A549 (cell line): Measurements from ENCODE around the gene BCL2L1. TPM values are rescaled to one million over a fixed set of nuclear protein-coding genes. Genes with fewer than 3 reads are reported as not detected.
A peak's percentile ranks its signal among the peaks of the same experiment; 100 is the strongest.

Experiments used
- ATAC-seq, 2 experiments: fragments of 200-7000 bp in 1 of 2; fragments of >200 bp in 1 of 2; cut with Nextera tagmentation in 1 of 2; cut with Tn5 transposase in 1 of 2; 3 replicates each; pipeline versions ENCODE4 v1.8.0 to v1.9.1; 2018 to 2020; ENCODE audit warnings: mild to moderate bottlenecking in 1 of 2, moderate library complexity in 1 of 2
- CTCF ChIA-PET: fragments of 300-600 bp; sonication (Branson Sonifier 250); formaldehyde crosslinking; extraction: SDS; loops from one replicate; lab custom pipeline; 2021; ENCODE audit warnings: antibody characterized with exemption, inconsistent platforms; lab: Yijun Ruan, JAX
- POLR2A ChIA-PET: fragments of 350-600 bp; formaldehyde crosslinking; extraction: SDS; loops from one replicate; lab custom pipeline; 2021; ENCODE audit warnings: antibody characterized with exemption, inconsistent platforms; lab: Yijun Ruan, JAX
- DNase-seq, 2 experiments: peaks; one replicate each; pipeline versions ENCODE4 v3.0.0 to v3.0.0-alpha.2; 2011 to 2016; ENCODE audit warnings: low read depth in 1 of 2, low spot score in 1 of 2
- FAIRE-seq: peaks from 2 replicates; lab custom pipeline; 2011; peaks lifted over from hg19 to GRCh38; lab: Jason Lieb, UNC
- H3K27ac ChIP-seq, 2 experiments: fragments of >200 bp; sonication (Bioruptor Twin); formaldehyde crosslinking; 3 replicates each; pipeline ENCODE4 v1.5.1; 2016 to 2017
- H3K4me1 ChIP-seq: fragments of >200 bp; sonication (Bioruptor Twin); formaldehyde crosslinking; 3 replicates; pipeline ENCODE4 v1.6.1; 2016
- H3K4me2 ChIP-seq: fragments of >200 bp; sonication (Bioruptor Twin); formaldehyde crosslinking; 3 replicates; pipeline ENCODE4 v1.6.1; 2016
- H3K4me3 ChIP-seq: fragments of >200 bp; sonication (Bioruptor Twin); formaldehyde crosslinking; 3 replicates; pipeline ENCODE4 v1.5.1; 2016
- H3K9me3 ChIP-seq: fragments of >200 bp; sonication (Bioruptor Twin); formaldehyde crosslinking; 3 replicates; pipeline ENCODE4 v1.6.1; 2016
- CBX8 ChIP-seq: fragments of 200-600 bp; sonication (generic); IDR thresholded peaks from 2 replicates; pipeline ENCODE4 v1.6.1; 2016
- CHD2 ChIP-seq: fragments of 150-350 bp; IDR thresholded peaks from 2 replicates; pipeline ENCODE4 v1.6.1; 2014; ENCODE audit warnings: low read length; ENCODE audit not compliant: partially characterized antibody
- CHD4 ChIP-seq: fragments of 200-600 bp; sonication (generic); IDR thresholded peaks from 2 replicates; pipeline ENCODE4 v1.6.1; 2016; ENCODE audit warnings: antibody characterized with exemption, mild to moderate bottlenecking, borderline replicate concordance
- EHMT2 ChIP-seq: fragments of 200-600 bp; sonication (generic); IDR thresholded peaks from 2 replicates; pipeline ENCODE4 v1.6.1; 2016; ENCODE audit warnings: antibody characterized with exemption, low read depth, mild to moderate bottlenecking, moderate library complexity
- ESRRA ChIP-seq: fragments of 150-350 bp; IDR thresholded peaks from 2 replicates; pipeline ENCODE4 v1.6.1; 2014; ENCODE audit warnings: mild to moderate bottlenecking, low read length, borderline replicate concordance
- FOSB ChIP-seq: fragments of 250-450 bp; sonication (Bioruptor Pico); IDR thresholded peaks from 2 replicates; pipeline ENCODE4 v1.5.0; 2020; ENCODE audit warnings: mild to moderate bottlenecking, moderate library complexity
- FOXS1 ChIP-seq: fragments of 250-450 bp; sonication (Bioruptor Pico); IDR thresholded peaks from 2 replicates; pipeline ENCODE4 v1.5.0; 2020; ENCODE audit warnings: mild to moderate bottlenecking, moderate library complexity
- HDAC2 ChIP-seq: fragments of 200-600 bp; sonication (generic); IDR thresholded peaks from 2 replicates; pipeline ENCODE4 v1.6.1; 2016
- HEYL ChIP-seq: fragments of 250-450 bp; sonication (Bioruptor Pico); IDR thresholded peaks from 2 replicates; pipeline ENCODE4 v1.8.0; 2021; ENCODE audit warnings: mild to moderate bottlenecking, moderate library complexity
- HOXB13 ChIP-seq: fragments of 250-450 bp; sonication (Bioruptor Pico); IDR thresholded peaks from 2 replicates; pipeline ENCODE4 v1.5.0; 2020; ENCODE audit warnings: low read depth, mild to moderate bottlenecking, moderate library complexity
- JUN ChIP-seq, 2 experiments: fragments of >200 bp; sonication (Bioruptor Twin); formaldehyde crosslinking; IDR thresholded peaks; 2 replicates in 1 of 2; 3 replicates in 1 of 2; pipeline ENCODE4 v1.6.1; 2016 to 2017
- KDM1A ChIP-seq: fragments of 200-600 bp; sonication (generic); IDR thresholded peaks from 2 replicates; pipeline ENCODE4 v1.6.1; 2016; ENCODE audit warnings: low read depth, mild to moderate bottlenecking
- MAFK ChIP-seq: fragments of 450-650 bp; IDR thresholded peaks from 2 replicates; pipeline ENCODE4 v1.6.1; 2014; ENCODE audit not compliant: partially characterized antibody
- MAZ ChIP-seq: fragments of 150-350 bp; IDR thresholded peaks from 2 replicates; pipeline ENCODE4 v1.6.1; 2014; ENCODE audit warnings: antibody characterized with exemption, low read depth, low read length, borderline replicate concordance
- MYC ChIP-seq: IDR thresholded peaks from 2 replicates; pipeline ENCODE4 v1.6.1; 2012; ENCODE audit warnings: mild to moderate bottlenecking, inconsistent platforms, low read length, improper control_type of control experiment, borderline replicate concordance
- POLR2A ChIP-seq: IDR thresholded peaks from 2 replicates; pipeline ENCODE4 v1.6.1; 2012; ENCODE audit warnings: mild to moderate bottlenecking, low read length
- POLR2AphosphoS2 ChIP-seq: conservative IDR thresholded peaks from 2 replicates; pipeline ENCODE4 v1.6.1; 2012; ENCODE audit warnings: low read length, improper control_type of control experiment, inconsistent platforms
- RARB ChIP-seq: fragments of 250-450 bp; sonication (Bioruptor Pico); IDR thresholded peaks from 2 replicates; pipeline ENCODE4 v1.8.0; 2021; ENCODE audit warnings: mild to moderate bottlenecking, moderate library complexity
- RFX5 ChIP-seq: fragments of 450-650 bp; IDR thresholded peaks from 2 replicates; pipeline ENCODE4 v1.7.1; 2014; ENCODE audit warnings: antibody characterized with exemption, mild to moderate bottlenecking, moderate library complexity
- SMC3 ChIP-seq: fragments of >200 bp; sonication (Bioruptor Twin); formaldehyde crosslinking; IDR thresholded peaks from 3 replicates; pipeline ENCODE4 v1.6.1; 2018; ENCODE audit warnings: inconsistent platforms
- TP53 ChIP-seq: fragments of 250-450 bp; sonication (Bioruptor Pico); IDR thresholded peaks from 2 replicates; pipeline ENCODE4 v1.5.0; 2021; ENCODE audit warnings: mild to moderate bottlenecking, moderate library complexity
- ZNF302 ChIP-seq: fragments of 250-450 bp; sonication (Bioruptor Pico); IDR thresholded peaks from 2 replicates; pipeline ENCODE4 v1.9.0; 2021; ENCODE audit warnings: inconsistent platforms, mild to moderate bottlenecking, moderate library complexity
- WGBS: methylation state at CpG from one replicate; pipeline ENCODE4 v1.1.6; 2017; ENCODE audit errors: missing lambda C conversion rate; 5-methylcytosine and 5-hydroxymethylcytosine counted together
- polyA plus RNA-seq, 4 experiments: library from polyadenylated mRNA; depleted of rRNA in 3 of 4; stranded (reverse); fragments of >200 nt; fragmentation: RNase III in 1 of 4; extraction: RNeasy Plus Mini Kit Qiagen cat#74134 plus additional on column Dnase treatment in 1 of 4; gene quantifications; 2 replicates in 3 of 4; 3 replicates in 1 of 4; pipeline ENCODE4 v1.2.3, GENCODE V29; 2011 to 2017
- TF ChIP-seq, protein P1 (sequence below): fragments of 150-350 bp; IDR thresholded peaks from 2 replicates; pipeline ENCODE4 v1.6.1; 2014; ENCODE audit warnings: low read depth, mild to moderate bottlenecking, low read length
- TF ChIP-seq, protein P2 (sequence below): IDR thresholded peaks from 2 replicates; pipeline ENCODE4 v1.6.1; 2012; ENCODE audit warnings: low read depth, borderline replicate concordance
- TF ChIP-seq, protein P3 (sequence below): fragments of 450-650 bp; IDR thresholded peaks from 2 replicates; pipeline ENCODE4 v1.6.1; 2014; ENCODE audit warnings: antibody characterized with exemption
- TF ChIP-seq, protein P4 (sequence below): fragments of 250-450 bp; sonication (Bioruptor Pico); IDR thresholded peaks from 2 replicates; pipeline ENCODE4 v1.5.0; 2021; ENCODE audit warnings: mild to moderate bottlenecking, moderate library complexity, borderline replicate concordance
- TF ChIP-seq, protein P5 (sequence below): IDR thresholded peaks from 2 replicates; pipeline ENCODE4 v1.6.1; 2012
- TF ChIP-seq, protein P6 (sequence below): fragments of 250-450 bp; sonication (Bioruptor Pico); IDR thresholded peaks from 2 replicates; pipeline ENCODE4 v1.5.0; 2020; ENCODE audit warnings: low read depth, mild to moderate bottlenecking, moderate library complexity

Gene BCL2L1
- polyA plus RNA-seq, 2 of the 4 experiments (the other 2 are of a cell fraction): 154 to 178 TPM

DNA sequence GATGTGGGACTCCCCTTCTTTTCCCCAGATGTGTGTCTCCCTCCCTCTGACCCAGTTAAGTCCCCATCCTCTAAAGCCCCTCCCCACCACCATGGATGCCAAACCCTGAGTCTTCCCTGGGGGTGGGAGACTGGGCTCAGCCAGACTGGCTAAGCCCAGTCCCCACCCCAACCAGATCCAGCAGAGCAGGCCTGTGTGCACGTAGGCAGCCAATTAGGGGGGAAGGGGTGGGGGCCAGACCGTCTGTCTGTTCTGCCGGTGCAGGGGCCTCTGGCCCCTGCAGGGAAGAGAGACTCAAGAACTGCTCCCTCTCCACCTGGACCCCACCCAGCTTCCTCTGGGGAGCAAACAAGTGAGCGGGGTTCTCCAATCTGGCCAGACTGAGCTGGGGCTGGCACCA is 84.4 kb downstream of the BCL2L1 start:
- 90% methylated on average over 2 of the region's 4 CpGs for WGBS
- Histone ChIP-seq H3K4me3 (no peak overlapping the region), H3K27ac (no peak overlapping the region), H3K4me1 (no peaks in the 10 kb centered on the region), H3K9me3 (no peaks in the 10 kb centered on the region), H3K4me2 (no peak overlapping the region)
- DNase-seq: no peak
- no peak for FAIRE-seq
- no peak for ATAC-seq
- no peak for TF ChIP-seq SMC3
- TF ChIP-seq MAFK: no peak
- no peak for TF ChIP-seq KDM1A
- TF ChIP-seq HEYL (CRISPR knock-in tag): no peak
- no peak for TF ChIP-seq CHD2
- TF ChIP-seq EHMT2: no peak
- TF ChIP-seq FOXS1 (CRISPR knock-in tag): no peak
- no peak for TF ChIP-seq MAZ
- TF ChIP-seq, protein P1, sequence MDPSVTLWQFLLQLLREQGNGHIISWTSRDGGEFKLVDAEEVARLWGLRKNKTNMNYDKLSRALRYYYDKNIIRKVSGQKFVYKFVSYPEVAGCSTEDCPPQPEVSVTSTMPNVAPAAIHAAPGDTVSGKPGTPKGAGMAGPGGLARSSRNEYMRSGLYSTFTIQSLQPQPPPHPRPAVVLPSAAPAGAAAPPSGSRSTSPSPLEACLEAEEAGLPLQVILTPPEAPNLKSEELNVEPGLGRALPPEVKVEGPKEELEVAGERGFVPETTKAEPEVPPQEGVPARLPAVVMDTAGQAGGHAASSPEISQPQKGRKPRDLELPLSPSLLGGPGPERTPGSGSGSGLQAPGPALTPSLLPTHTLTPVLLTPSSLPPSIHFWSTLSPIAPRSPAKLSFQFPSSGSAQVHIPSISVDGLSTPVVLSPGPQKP: no peak
- no peak for TF ChIP-seq ZNF302
- TF ChIP-seq, protein P2, sequence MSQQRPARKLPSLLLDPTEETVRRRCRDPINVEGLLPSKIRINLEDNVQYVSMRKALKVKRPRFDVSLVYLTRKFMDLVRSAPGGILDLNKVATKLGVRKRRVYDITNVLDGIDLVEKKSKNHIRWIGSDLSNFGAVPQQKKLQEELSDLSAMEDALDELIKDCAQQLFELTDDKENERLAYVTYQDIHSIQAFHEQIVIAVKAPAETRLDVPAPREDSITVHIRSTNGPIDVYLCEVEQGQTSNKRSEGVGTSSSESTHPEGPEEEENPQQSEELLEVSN: no peak
- no peak for TF ChIP-seq CBX8
- no peak for TF ChIP-seq CHD4
- no peak for TF ChIP-seq MYC
- POLR2A ChIA-PET: no interaction called here
- CTCF ChIA-PET: interaction anchor here (1.3 to 14.5 kb wide), 4 partner anchors 26 to 85 kb away, joined by 3 to 197 read pairs (median 8); partner anchors contain the start of gene BCL2L1

DNA sequence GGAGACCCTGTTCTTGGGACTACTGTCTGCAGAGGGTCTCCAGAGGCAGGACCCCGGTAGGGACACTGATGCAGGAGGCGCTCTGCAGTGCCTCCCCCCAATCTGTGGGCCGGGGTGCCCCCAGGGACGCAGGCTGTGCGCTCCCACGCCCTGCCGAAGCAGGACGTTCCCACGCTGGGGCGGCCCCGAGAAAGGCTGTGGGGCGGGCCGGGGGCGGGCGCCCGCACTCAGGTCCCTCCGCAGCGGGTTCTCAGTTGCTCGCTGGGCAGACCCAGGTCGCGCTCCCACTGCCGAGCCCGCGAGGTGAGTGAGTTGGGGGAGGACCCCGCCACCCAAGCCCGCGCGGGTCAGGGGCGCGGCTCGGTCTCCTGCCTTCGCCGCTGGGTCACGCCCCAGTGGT is 85.0 kb downstream of the BCL2L1 start, which contains the start of gene COX4I2:
COX4I2 (plus strand) TSS at position 253 of the 400 bp plus-strand sequence. CDS start 1,106 bp downstream, outside the sequence.
- Histone ChIP-seq H3K4me1 (no peaks in the 10 kb centered on the region), H3K4me3 (no peak within 1 kb of the TSS), H3K4me2 (no peak within 1 kb of the TSS), H3K27ac (0 out of 6 replicates have a peak within 1 kb of the TSS, but pooled peaks of 1 of the 2 experiments have one; percentile 21), H3K9me3 (no peaks in the 10 kb centered on the region)
- TF ChIP-seq POLR2A: no peak
- TF ChIP-seq, protein P3, sequence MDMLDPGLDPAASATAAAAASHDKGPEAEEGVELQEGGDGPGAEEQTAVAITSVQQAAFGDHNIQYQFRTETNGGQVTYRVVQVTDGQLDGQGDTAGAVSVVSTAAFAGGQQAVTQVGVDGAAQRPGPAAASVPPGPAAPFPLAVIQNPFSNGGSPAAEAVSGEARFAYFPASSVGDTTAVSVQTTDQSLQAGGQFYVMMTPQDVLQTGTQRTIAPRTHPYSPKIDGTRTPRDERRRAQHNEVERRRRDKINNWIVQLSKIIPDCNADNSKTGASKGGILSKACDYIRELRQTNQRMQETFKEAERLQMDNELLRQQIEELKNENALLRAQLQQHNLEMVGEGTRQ: no peak
- ATAC-seq (no peak), DNase-seq (no peak), FAIRE-seq (no peak)
- ChIA-PET CTCF (interaction anchor here (0.6 to 14.5 kb wide), 3 partner anchors 75 to 94 kb away, joined by 3 to 197 read pairs (median 7); partner anchors contain the start of gene BCL2L1), POLR2A (no interaction called here)
- 83% methylated on average over 13 of the region's 34 CpGs for WGBS

DNA sequence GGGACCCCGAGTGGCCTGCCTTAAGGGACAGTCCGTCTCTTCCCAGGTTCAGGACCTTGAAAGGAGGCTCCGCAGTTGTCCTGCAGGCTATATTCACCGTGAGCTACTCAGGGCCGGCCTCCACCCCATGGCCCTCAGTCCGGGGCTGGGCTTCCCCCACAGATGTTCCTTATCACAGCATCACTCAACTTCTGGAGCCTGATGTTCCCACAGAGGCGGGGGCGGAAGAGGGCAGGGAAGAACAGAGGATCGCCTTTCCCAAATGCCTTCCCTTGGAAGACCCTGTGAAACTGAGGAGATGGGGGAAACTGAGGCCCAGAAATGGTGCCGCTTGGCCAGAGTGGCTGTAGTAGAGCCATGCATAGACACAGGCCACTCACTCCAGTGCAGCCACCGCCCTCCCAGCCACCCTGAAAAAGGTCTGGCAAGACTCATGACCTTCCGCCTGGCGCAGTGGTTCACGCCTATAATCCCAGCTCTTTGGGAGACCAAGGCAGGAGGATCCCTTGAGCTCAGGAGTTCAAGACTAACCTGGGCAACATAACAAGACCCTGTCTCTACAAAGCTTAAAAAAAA is 89.2 kb downstream of the BCL2L1 start:
- Histone ChIP-seq H3K9me3 (no peaks in the 10 kb centered on the region), H3K27ac (peak overlapping the region in 1 of 2 experiments; percentile 86; a peak in 4 of 6 replicates), H3K4me2 (peak overlapping the region; percentile 65; the same call in 2 of the 3 replicates), H3K4me3 (no peak overlapping the region), H3K4me1 (no peaks in the 10 kb centered on the region)
- ChIA-PET CTCF (interaction anchor here (0.6 to 14.5 kb wide), 57 partner anchors 8 to 185 kb away, joined by 3 to 197 read pairs (median 5); partner anchors contain the start of genes BCL2L1, ID1 and TPX2), POLR2A (interaction anchor here (0.5 to 2.2 kb wide), 2 partner anchors 28 to 90 kb away, joined by 3 to 18 read pairs; partner anchors contain the start of gene ID1)
- DNase-seq (no peak), ATAC-seq (no peak), FAIRE-seq (no peak)
- 85% methylated on average over 12 of the region's 14 CpGs for WGBS
- TF ChIP-seq, protein P4, sequence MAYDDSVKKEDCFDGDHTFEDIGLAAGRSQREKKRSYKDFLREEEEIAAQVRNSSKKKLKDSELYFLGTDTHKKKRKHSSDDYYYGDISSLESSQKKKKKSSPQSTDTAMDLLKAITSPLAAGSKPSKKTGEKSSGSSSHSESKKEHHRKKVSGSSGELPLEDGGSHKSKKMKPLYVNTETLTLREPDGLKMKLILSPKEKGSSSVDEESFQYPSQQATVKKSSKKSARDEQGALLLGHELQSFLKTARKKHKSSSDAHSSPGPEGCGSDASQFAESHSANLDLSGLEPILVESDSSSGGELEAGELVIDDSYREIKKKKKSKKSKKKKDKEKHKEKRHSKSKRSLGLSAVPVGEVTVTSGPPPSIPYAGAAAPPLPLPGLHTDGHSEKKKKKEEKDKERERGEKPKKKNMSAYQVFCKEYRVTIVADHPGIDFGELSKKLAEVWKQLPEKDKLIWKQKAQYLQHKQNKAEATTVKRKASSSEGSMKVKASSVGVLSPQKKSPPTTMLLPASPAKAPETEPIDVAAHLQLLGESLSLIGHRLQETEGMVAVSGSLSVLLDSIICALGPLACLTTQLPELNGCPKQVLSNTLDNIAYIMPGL (CRISPR knock-in tag): no peak
- TF ChIP-seq RARB (CRISPR knock-in tag) (no peak), MAFK (no peak), POLR2AphosphoS2 (no peak), HDAC2 (no peak), ESRRA (no peak), CHD4 (no peak), RFX5 (no peak), EHMT2 (no peak), JUN (IDR thresholded peaks at IDR 0.05) (no peak), TP53 (CRISPR knock-in tag) (no peak), FOSB (CRISPR knock-in tag) (no peak), HOXB13 (CRISPR knock-in tag) (no peak)
- TF ChIP-seq, protein P5, sequence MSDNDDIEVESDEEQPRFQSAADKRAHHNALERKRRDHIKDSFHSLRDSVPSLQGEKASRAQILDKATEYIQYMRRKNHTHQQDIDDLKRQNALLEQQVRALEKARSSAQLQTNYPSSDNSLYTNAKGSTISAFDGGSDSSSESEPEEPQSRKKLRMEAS: no peak
- TF ChIP-seq, protein P6, sequence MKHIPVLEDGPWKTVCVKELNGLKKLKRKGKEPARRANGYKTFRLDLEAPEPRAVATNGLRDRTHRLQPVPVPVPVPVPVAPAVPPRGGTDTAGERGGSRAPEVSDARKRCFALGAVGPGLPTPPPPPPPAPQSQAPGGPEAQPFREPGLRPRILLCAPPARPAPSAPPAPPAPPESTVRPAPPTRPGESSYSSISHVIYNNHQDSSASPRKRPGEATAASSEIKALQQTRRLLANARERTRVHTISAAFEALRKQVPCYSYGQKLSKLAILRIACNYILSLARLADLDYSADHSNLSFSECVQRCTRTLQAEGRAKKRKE (CRISPR knock-in tag): no peak
